Measurements from ENCODE around the gene USP10.

Gene USP10

DNA sequence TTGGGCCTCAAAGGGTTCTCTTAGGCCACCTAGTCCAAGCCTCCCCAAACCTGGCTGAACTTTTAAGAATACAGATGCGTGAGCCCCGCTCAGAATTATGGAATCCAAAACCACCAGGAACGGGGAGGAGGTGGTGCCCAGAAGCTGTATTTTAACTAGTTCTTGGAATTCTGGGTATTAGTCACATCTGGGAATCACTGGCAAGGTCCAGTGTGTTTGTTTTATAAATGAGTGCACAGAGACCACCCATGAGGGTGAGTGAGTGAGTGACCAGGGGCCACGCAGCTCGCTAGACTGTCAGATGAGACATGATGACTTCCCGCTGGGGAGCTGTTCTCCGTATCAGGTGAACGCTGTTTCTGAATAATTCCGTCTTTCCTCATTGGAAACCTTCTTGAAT is 37.3 kb upstream of the USP10 start:
- in situ Hi-C loops (cut with HindIII; ENCODE audit: low pct_unique_long_range_greater_than_20kb, low sequenced_read_pairs), result no loop called here
- DNase-seq (ENCODE audit: low read depth in 1 of 2, low spot score in 1 of 2), result no peak
- no peak for TF ChIP-seq JUND (IDR thresholded peaks at IDR 0.05; ENCODE audit: low read depth)

DNA sequence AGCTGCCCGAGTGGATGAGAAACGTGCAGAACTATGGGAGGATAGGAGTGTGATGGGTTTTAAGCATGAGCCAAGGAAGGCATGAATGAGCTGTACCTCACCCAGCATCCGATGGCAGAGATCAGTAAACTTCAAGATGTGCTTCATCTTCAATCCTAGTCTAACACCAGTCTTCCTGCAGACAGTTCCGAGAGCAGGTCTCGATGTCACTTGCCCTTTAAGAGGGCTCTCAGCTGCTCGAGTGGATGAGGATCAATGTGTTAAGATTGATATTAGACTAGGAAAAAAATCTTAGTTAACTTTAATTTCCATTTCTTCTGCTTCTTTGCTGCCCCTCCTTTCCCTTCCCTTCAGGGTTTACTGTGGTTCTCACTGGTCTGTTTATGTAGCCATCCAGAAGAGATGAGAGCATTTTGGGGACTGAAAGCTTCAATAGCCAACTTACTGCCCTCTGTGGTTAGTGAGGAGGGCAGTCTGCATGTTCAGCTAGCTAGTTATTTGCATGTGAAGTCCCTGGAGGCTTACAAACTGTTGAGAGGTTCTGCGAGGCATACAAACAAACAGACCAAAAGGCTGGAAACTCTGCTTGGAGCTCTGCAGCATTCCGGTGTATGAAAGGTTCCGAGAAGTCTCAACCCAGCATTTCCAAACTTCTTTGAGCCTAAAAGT is 36.2 kb upstream of the USP10 start:
- TF ChIP-seq JUND (IDR thresholded peaks at IDR 0.05; ENCODE audit: low read depth), result no peak
- no peak for DNase-seq (ENCODE audit: low read depth in 1 of 2, low spot score in 1 of 2)
- in situ Hi-C loops (cut with HindIII; ENCODE audit: low pct_unique_long_range_greater_than_20kb, low sequenced_read_pairs), result no loop called here

GRCh38 chr16:84665359-84665758 is 34.4 kb upstream of the USP10 start:
- no peak for DNase-seq (ENCODE audit: low read depth in 1 of 2, low spot score in 1 of 2)
- in situ Hi-C loops (cut with HindIII; ENCODE audit: low pct_unique_long_range_greater_than_20kb, low sequenced_read_pairs), result no loop called here
- no peak for TF ChIP-seq JUND (IDR thresholded peaks at IDR 0.05; ENCODE audit: low read depth)

DNA sequence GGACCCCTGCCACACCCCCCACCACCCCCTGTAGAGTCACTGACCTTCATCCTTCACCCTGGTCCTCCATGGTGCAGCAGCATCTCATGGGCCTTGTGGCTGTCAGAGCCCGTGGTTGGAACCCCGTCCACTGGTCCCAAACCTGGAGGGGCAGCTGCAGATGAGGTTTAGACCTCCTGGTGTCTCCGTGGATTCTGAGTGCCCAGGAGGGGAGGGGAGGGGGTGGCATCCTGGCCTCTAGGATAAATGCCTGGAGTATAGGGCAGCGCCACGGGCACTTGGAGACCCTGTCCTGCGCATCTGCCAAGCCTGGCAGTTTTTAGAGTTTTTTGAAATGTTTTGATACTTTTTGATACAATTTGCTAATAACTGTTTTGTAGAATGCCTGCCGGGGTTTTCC is 34.0 kb upstream of the USP10 start:
- DNase-seq (ENCODE audit: low read depth in 1 of 2, low spot score in 1 of 2), result no peak
- in situ Hi-C loops (cut with HindIII; ENCODE audit: low pct_unique_long_range_greater_than_20kb, low sequenced_read_pairs), result no loop called here
- no peak for TF ChIP-seq JUND (IDR thresholded peaks at IDR 0.05; ENCODE audit: low read depth)

DNA sequence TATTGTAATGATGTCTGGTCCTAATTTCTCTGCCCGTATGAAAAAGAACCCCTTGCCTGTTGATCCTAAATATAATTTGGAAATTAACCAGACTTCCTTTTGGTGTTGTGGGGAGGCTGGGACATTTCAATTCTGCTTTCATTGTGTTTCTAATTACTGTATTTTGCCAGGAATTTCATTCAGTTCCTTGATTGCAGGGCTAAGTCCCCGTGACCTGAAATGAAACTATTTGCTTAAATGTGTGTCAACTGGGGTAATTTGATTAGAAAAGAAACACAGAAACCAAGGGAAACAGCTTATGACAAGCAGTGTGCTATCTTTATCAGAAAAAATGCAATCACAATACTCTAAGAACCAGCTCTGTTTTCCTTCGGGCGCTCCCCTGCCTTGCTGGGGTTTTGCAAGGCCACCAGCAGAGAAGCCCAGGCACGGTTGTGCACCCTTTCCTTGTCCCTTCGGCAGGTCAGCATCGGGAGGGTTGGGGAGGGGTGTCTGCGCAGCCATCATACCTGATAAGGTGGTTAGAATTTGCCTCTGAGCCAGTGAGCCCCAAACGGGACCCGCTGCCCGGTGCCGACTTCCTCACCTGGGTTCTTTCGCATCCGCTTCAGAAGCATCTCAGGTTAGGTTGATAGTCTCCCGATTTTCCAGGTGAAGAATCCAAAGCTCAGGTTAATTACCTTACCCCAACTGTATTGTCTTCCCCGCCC is 32.0 kb upstream of the USP10 start:
- TF ChIP-seq JUND (IDR thresholded peaks at IDR 0.05; ENCODE audit: low read depth), result no peak
- DNase-seq (ENCODE audit: low read depth in 1 of 2, low spot score in 1 of 2), result no peak
- in situ Hi-C loops (cut with HindIII; ENCODE audit: low pct_unique_long_range_greater_than_20kb, low sequenced_read_pairs), result no loop called here

DNA sequence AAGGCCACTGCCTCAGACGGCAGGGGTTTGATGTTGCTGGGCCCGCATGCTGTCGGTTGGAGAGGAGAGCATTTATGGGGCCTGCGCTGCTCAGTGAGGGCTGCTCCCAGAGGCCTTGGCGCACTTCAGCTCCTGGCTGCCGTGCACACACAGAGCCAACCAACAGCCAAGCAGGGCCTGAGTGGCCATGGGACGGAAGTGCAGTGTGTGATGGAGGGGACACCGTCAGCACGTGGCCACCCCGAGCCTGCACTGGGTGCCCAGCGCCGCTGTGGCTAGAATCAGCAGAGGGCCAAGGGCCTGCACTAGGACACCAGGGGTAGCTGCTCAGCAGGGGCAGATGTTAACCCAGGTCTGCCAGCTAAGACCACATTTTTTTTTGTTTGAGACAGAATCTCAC is 29.7 kb upstream of the USP10 start:
- in situ Hi-C loops (cut with HindIII; ENCODE audit: low pct_unique_long_range_greater_than_20kb, low sequenced_read_pairs), result no loop called here
- no peak for TF ChIP-seq JUND (IDR thresholded peaks at IDR 0.05; ENCODE audit: low read depth)
- DNase-seq (ENCODE audit: low read depth in 1 of 2, low spot score in 1 of 2), result no peak

- TF ChIP-seq JUND (IDR thresholded peaks at IDR 0.05; ENCODE audit: low read depth), result no peak
- in situ Hi-C loops (cut with HindIII; ENCODE audit: low pct_unique_long_range_greater_than_20kb, low sequenced_read_pairs), result no loop called here
- DNase-seq (ENCODE audit: low read depth in 1 of 2, low spot score in 1 of 2), result peak; percentile 84 to 88
These were observed 27.3 kb upstream of the USP10 start for GRCh38 chr16:84672276-84673202.

DNA sequence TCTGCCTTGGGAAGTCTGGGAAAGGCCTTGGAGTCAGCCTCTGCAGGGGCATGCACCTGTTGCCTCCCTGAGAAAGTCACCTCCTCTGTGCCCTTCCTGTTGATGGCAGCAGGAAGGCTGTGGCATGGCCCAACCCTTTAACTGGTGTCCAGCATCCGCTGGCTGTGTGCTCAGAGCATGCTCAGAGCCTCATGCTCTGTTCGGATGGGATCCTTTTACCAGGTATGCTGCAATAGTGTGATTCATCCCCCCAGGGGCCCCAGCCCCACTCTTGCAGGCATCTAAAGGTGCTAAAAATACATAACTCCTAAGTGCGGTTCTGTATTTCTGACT is 26.6 kb upstream of the USP10 start:
- TF ChIP-seq JUND (IDR thresholded peaks at IDR 0.05; ENCODE audit: low read depth), result no peak
- in situ Hi-C loops (cut with HindIII; ENCODE audit: low pct_unique_long_range_greater_than_20kb, low sequenced_read_pairs), result no loop called here
- DNase-seq (ENCODE audit: low read depth in 1 of 2, low spot score in 1 of 2), result no peak

DNA sequence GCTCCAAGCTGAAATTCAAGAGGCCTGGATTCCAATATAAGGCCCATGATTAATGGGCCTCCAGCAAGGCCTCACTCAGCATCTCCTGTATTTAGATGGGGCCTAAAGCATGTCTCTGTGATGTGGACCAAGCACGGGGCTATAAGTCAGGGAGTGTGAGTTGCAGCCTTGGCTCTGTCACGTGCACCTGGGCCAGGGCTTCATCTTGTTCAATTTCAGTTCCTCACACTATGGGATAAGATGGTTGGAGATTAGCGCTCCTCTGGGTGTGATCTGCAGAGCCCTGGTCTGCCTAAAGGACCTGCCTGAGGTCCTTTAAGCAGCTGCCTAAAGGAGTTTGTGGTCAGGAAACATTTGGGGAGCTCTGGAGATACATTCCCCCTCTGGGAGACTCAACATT is 26.2 kb upstream of the USP10 start:
- in situ Hi-C loops (cut with HindIII; ENCODE audit: low pct_unique_long_range_greater_than_20kb, low sequenced_read_pairs), result no loop called here
- TF ChIP-seq JUND (IDR thresholded peaks at IDR 0.05; ENCODE audit: low read depth), result no peak
- no peak for DNase-seq (ENCODE audit: low read depth in 1 of 2, low spot score in 1 of 2)

- DNase-seq (ENCODE audit: low read depth in 1 of 2, low spot score in 1 of 2), result no peak
- TF ChIP-seq JUND (IDR thresholded peaks at IDR 0.05; ENCODE audit: low read depth), result no peak
- in situ Hi-C loops (cut with HindIII; ENCODE audit: low pct_unique_long_range_greater_than_20kb, low sequenced_read_pairs), result no loop called here
These were observed 24.4 kb upstream of the USP10 start for GRCh38 chr16:84675423-84675822.

- in situ Hi-C loops (cut with HindIII; ENCODE audit: low pct_unique_long_range_greater_than_20kb, low sequenced_read_pairs), result no loop called here
- DNase-seq (ENCODE audit: low read depth in 1 of 2, low spot score in 1 of 2), result no peak
- TF ChIP-seq JUND (IDR thresholded peaks at IDR 0.05; ENCODE audit: low read depth), result no peak
These were observed 23.9 kb upstream of the USP10 start for GRCh38 chr16:84675884-84676283.

DNA sequence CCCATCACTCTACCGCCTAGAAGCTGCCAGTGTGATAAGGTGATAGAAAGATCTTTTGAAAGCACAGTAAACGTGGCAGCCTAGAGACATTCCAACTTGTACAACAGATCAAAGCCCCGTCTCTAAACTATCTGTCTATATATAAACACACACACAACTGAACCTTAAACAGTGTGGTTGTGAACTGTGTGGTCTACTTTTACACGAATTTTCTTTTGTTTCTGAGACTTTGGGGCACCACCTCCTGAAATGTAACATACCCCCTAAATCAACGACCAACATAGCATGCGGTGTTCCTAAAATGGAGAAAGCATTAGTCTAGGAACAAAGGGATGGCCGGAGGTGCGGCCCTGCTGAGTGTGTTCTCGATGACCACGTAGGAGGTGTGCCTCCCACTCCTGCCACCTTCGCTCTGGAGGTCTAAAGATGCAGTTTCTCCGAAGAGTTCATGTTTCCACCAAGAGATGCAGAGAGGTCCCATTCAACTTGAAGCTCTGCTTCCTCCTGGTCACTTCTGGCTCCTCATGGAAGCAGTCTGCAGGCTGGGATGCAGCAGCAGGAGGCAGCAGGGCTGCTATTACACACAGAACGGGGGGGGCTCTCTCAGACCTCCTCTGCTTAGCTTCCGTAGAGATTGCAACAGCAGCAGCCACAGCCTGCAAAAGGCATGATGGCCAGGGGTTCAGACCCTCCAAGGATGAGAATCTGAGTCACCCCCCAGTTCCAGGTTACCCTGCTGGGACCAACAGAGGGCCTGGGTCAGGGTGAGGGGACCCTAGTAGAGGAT is 22.6 kb upstream of the USP10 start:
- TF ChIP-seq JUND (IDR thresholded peaks at IDR 0.05; ENCODE audit: low read depth), result no peak
- in situ Hi-C loops (cut with HindIII; ENCODE audit: low pct_unique_long_range_greater_than_20kb, low sequenced_read_pairs), result no loop called here
- no peak for DNase-seq (ENCODE audit: low read depth in 1 of 2, low spot score in 1 of 2)
